Measurements from ENCODE around the gene LUM.

- TF ChIP-seq RFX5 (IDR thresholded peaks at IDR 0.05) (no peak), CTCF (IDR thresholded peaks at IDR 0.05) (no peak), POLR2A (IDR thresholded peaks at IDR 0.05; ENCODE audit: low read length) (no peak), MAZ (IDR thresholded peaks at IDR 0.05; ENCODE audit: borderline replicate concordance, low read depth, low read length) (no peak), JUNB (IDR thresholded peaks at IDR 0.05) (no peak), EP300 (IDR thresholded peaks at IDR 0.05) (no peak), TP53 (CRISPR knock-in tag; IDR thresholded peaks at IDR 0.05) (no peak), SMC3 (IDR thresholded peaks at IDR 0.05) (no peak), MAX (IDR thresholded peaks at IDR 0.05) (no peak), HDAC2 (IDR thresholded peaks at IDR 0.05) (no peak)
Measured at GRCh38 chr12:91065396-91065795, 45.9 kb downstream of the LUM start.
